Prostate gland (tissue), 2 donors: ENCODE results near the gene ZNHIT3. TPM values are rescaled to one million over a fixed set of nuclear protein-coding genes. Genes with fewer than 3 reads are reported as not detected.

Experiments
- DNase-seq: peaks from one replicate; pipeline ENCODE4 v3.0.0-alpha.2; 2019; ENCODE audit warnings: low spot score
- H3K27ac ChIP-seq, 2 donors: fragments of 200-600 bp; sonication (generic); 2 replicates each; pipeline ENCODE4 v1.5.1; 2017 to 2019
- H3K27me3 ChIP-seq: fragments of 200-600 bp; sonication (generic); replicated peaks from 2 replicates; pipeline ENCODE4 v1.5.1; 2019; ENCODE audit not compliant: insufficient read depth
- H3K36me3 ChIP-seq, 2 donors: fragments of 200-600 bp; sonication (generic); 1 replicate in 1 of 2; 2 replicates in 1 of 2; pipeline versions ENCODE4 v1.5.1 to v1.8.1; 2017 to 2019
- H3K4me1 ChIP-seq: fragments of 200-600 bp; sonication (generic); replicated peaks from 2 replicates; pipeline ENCODE4 v1.5.1; 2019
- H3K4me3 ChIP-seq, 2 donors: fragments of 200-600 bp; sonication (generic); 2 replicates each; pipeline ENCODE4 v1.5.1; 2017 to 2019
- H3K9me3 ChIP-seq: fragments of 200-600 bp; sonication (generic); 2 replicates; pipeline ENCODE4 v1.5.1; 2017
- CTCF ChIP-seq, 4 experiments: fragments of 200-600 bp in 2 of 4; fragments of 450-650 bp in 2 of 4; sonication (generic) in 2 of 4; IDR thresholded peaks; 1 replicate in 3 of 4; 2 replicates in 1 of 4; pipeline ENCODE4 v1.5.1; 2016 to 2019; ENCODE audit warnings: antibody characterized with exemption in 4 of 4, mild to moderate bottlenecking in 2 of 4, moderate library complexity in 2 of 4
- POLR2A ChIP-seq: fragments of 450-650 bp; IDR thresholded peaks from one replicate; pipeline ENCODE4 v1.6.1; 2016; ENCODE audit warnings: antibody characterized with exemption, mild to moderate bottlenecking
- POLR2AphosphoS5 ChIP-seq: sonication (generic); formaldehyde crosslinking; IDR thresholded peaks from one replicate; pipeline ENCODE4 v1.6.1; 2017; ENCODE audit warnings: antibody characterized with exemption
- WGBS: methylation state at CpG from one replicate; pipeline ENCODE4 v1.1.5; 2018; 5-methylcytosine and 5-hydroxymethylcytosine counted together
- intact Hi-C: fragments of 100-400 bp; cut with DNase I; formaldehyde crosslinking; loops from one replicate; pipeline ENCODE4 v1.14.2; 2022
- small RNA-seq, 2 donors: library from RNA; depleted of rRNA; stranded (forward); fragments of <200 nt; gene quantifications; one replicate each; pipeline ENCODE3, GENCODE V24; 2016
- total RNA-seq, 2 donors: library from RNA; depleted of rRNA; stranded (reverse); fragments of >200 nt; gene quantifications; one replicate each; pipeline ENCODE4 v1.1.0, GENCODE V29; 2016

The ZNHIT3 gene
- total RNA-seq, 2 donors from 2014 or later, result 29.1 to 36.9 TPM

- no peaks in the 10 kb centered on the region for H3K36me3 ChIP-seq
- no peaks in the 10 kb centered on the region for H3K9me3 ChIP-seq
- TF ChIP-seq CTCF (IDR thresholded peaks at IDR 0.05) (no peak), POLR2AphosphoS5 (no peak), POLR2A (no peak)
- H3K27ac ChIP-seq, result no peak overlapping the region
- H3K4me3 ChIP-seq, result no peak overlapping the region
- no peaks in the 10 kb centered on the region for H3K27me3 ChIP-seq
- DNase-seq, result no peak
- intact Hi-C loops, result no loop called here
- 95% methylated on average over 14 of the region's 15 CpGs for WGBS
- peaks cover 6% of the 10 kb centered on the region for H3K4me1 ChIP-seq
Measured at GRCh38 chr17:36542755-36543154, 56.3 kb downstream of the ZNHIT3 start.

- H3K27me3 ChIP-seq, result no peaks in the 10 kb centered on the region
- peak overlapping the region; percentile 100 for H3K27ac ChIP-seq
- peak overlapping the region; percentile 99 to 100 for H3K4me3 ChIP-seq
- peaks cover 10% of the 10 kb centered on the region for H3K4me1 ChIP-seq
- peak; percentile 36 for DNase-seq
- TF ChIP-seq POLR2A (peak; percentile 27), CTCF (IDR thresholded peaks at IDR 0.05) (peak in 1 of 4 experiments; percentile 37), POLR2AphosphoS5 (peak; percentile 3)
- H3K9me3 ChIP-seq, result no peaks in the 10 kb centered on the region
- H3K36me3 ChIP-seq, result no peaks in the 10 kb centered on the region
- intact Hi-C loops, result no loop called here
- 0% methylated on average over 10 of the region's 10 CpGs for WGBS
Measured at GRCh38 chr17:36544044-36544306, 57.5 kb downstream of the ZNHIT3 start.

GRCh38 chr17:36544307-36545076, 58.0 kb downstream of the ZNHIT3 start, which contains the start of gene GGNBP2:
TSS of gene GGNBP2 (plus strand) at chr17:36544919. CDS start at chr17:36545725, 806 bp downstream.
- H3K36me3 ChIP-seq, result no peaks in the 10 kb centered on the region
- H3K4me3 ChIP-seq, result peak within 1 kb of the TSS; percentile 99 to 100
- H3K27ac ChIP-seq, result peak within 1 kb of the TSS; percentile 100
- DNase-seq, result peak; percentile 89
- no peaks in the 10 kb centered on the region for H3K9me3 ChIP-seq
- WGBS, result under 1% methylated on average over 53 of the region's 71 CpGs
- H3K27me3 ChIP-seq, result no peaks in the 10 kb centered on the region
- intact Hi-C loops, result no loop called here
- TF ChIP-seq POLR2A (peak; percentile 86), CTCF (IDR thresholded peaks at IDR 0.05) (no peak), POLR2AphosphoS5 (peak; percentile 76)
- peaks cover 10% of the 10 kb centered on the region for H3K4me1 ChIP-seq

GRCh38 chr17:36545077-36545464, 58.6 kb downstream of the ZNHIT3 start:
- no peak for DNase-seq
- Histone ChIP-seq H3K36me3 (no peaks in the 10 kb centered on the region), H3K27me3 (no peaks in the 10 kb centered on the region), H3K27ac (peak overlapping the region; percentile 100), H3K9me3 (no peaks in the 10 kb centered on the region), H3K4me3 (peak overlapping the region; percentile 99 to 100), H3K4me1 (peaks cover 10% of the 10 kb centered on the region)
- WGBS, result under 1% methylated on average over 27 of the region's 38 CpGs
- intact Hi-C loops, result no loop called here
- TF ChIP-seq POLR2A (no peak), CTCF (IDR thresholded peaks at IDR 0.05) (no peak), POLR2AphosphoS5 (no peak)

Small RNA genes within 50 kb of the gene (small RNA-seq; reads per million reads assigned to genes)
- 0 reads per million in 2 donors for gene RNA5SP439

Other genes with a start within 250 kb of the ZNHIT3 start
- under 1 TPM in 1 of 2 donors, not detected in 1; 0.85 TPM for gene TBC1D3I, start 222.1 kb upstream of the ZNHIT3 start, total RNA-seq
- 1 to 10 TPM in 1 of 2 donors, not detected in 1; 8.7 TPM for gene TBC1D3G, start 162.8 kb upstream of the ZNHIT3 start, total RNA-seq
- gene TBC1D3H, start 98.2 kb upstream of the ZNHIT3 start, total RNA-seq, result under 1 TPM in 1 of 2 donors, not detected in 1; 0.91 TPM
- 10 to 100 TPM; 49.4 to 56.4 TPM for gene MYO19, start 48.2 kb downstream of the ZNHIT3 start, total RNA-seq
- 1 to 10 TPM; 6.4 to 7.1 TPM for gene PIGW, start 48.3 kb downstream of the ZNHIT3 start, total RNA-seq
- gene GGNBP2, start 58.2 kb downstream of the ZNHIT3 start, total RNA-seq, result 10 to 100 TPM; 34.8 to 71.7 TPM
- gene DHRS11, start 105.2 kb downstream of the ZNHIT3 start, total RNA-seq, result 1 to 10 TPM; 8.0 to 8.2 TPM
- 10 to 100 TPM in 1 of 2 donors, 1 to 10 TPM in 1; 7.8 to 10.2 TPM for gene MRM1, start 114.9 kb downstream of the ZNHIT3 start, total RNA-seq